ENCODE measurements around the gene AMDHD1.

The AMDHD1 gene

GRCh38 chr12:95976416-95976832 lies 33.3 kb downstream of the AMDHD1 start:
- no peak for TF ChIP-seq ZNF274 (IDR thresholded peaks at IDR 0.05; ENCODE audit: low read depth, low read length)
- H3K4me3 ChIP-seq (ENCODE audit: low read length): no peak overlapping the region

DNA sequence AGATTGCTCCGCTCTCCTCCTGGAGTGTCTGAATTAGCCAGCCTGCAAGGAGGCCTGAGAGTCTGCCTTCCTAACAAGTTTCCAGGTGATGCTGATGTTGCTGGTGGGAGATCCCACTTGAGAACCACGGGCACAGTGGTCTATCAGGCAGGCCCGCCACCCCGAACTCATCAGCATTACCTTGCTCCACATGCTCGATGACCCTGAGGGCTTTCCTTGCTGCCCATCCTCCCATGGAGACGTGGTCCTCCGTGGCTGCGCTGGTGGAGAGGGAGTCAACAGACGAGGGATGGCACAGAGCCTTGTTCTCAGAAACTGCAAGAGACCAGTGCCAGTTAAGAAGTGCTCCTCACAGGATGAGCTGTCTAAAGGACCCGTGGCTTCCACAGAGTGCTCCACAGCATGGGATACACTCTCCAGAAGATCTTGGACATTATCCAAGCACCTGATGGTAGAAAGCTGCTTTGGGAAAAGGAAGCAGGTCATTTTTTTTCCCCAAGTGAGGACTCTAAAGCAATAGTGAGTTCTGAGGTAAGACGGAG lies 34.7 kb downstream of the AMDHD1 start:
- no peak overlapping the region for H3K4me3 ChIP-seq (ENCODE audit: low read length)
- no peak for TF ChIP-seq ZNF274 (IDR thresholded peaks at IDR 0.05; ENCODE audit: low read depth, low read length)

- no peak overlapping the region for H3K4me3 ChIP-seq (ENCODE audit: low read length)
- TF ChIP-seq ZNF274 (IDR thresholded peaks at IDR 0.05; ENCODE audit: low read depth, low read length): no peak
Observed at GRCh38 chr12:95978351-95978750, 35.2 kb downstream of the AMDHD1 start.

GRCh38 chr12:95978774-95979173 lies 35.6 kb downstream of the AMDHD1 start:
- H3K4me3 ChIP-seq (ENCODE audit: low read length): no peak overlapping the region

GRCh38 chr12:95980437-95980836 lies 37.3 kb downstream of the AMDHD1 start:
- TF ChIP-seq ZNF274 (IDR thresholded peaks at IDR 0.05; ENCODE audit: low read depth, low read length): no peak
- no peak overlapping the region for H3K4me3 ChIP-seq (ENCODE audit: low read length)

More at GRCh38 chr12:95978774-95979173, 35.6 kb downstream of the AMDHD1 start:
- no peak for TF ChIP-seq ZNF274 (IDR thresholded peaks at IDR 0.05; ENCODE audit: low read depth, low read length)

- H3K4me3 ChIP-seq (ENCODE audit: low read length): no peak overlapping the region
- no peak for TF ChIP-seq ZNF274 (IDR thresholded peaks at IDR 0.05; ENCODE audit: low read depth, low read length)
Observed at GRCh38 chr12:95982602-95983001, 39.5 kb downstream of the AMDHD1 start.

DNA sequence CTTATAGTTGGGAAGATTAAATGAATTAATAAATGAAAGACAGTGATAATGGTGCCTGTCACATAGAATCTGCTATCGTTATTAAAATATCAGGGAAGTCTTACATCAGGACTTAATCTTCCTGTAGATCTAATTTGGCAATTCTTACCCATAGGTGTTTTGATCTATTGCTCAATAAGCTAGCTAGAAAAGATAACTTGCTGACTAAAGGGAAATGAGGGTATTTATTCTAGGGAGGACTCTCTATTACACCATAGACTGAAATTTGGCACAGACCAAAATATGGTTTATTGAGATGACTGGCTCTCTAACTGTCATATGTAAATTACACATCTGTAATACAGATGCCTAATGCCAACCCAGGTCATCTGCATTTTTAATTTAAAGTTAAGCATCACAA lies 41.6 kb downstream of the AMDHD1 start:
- H3K4me3 ChIP-seq (ENCODE audit: low read length): no peak overlapping the region
- no peak for TF ChIP-seq ZNF274 (IDR thresholded peaks at IDR 0.05; ENCODE audit: low read depth, low read length)

GRCh38 chr12:95986635-95987570 lies 43.8 kb downstream of the AMDHD1 start:
- H3K4me3 ChIP-seq (ENCODE audit: low read length): no peak overlapping the region
- TF ChIP-seq ZNF274 (IDR thresholded peaks at IDR 0.05; ENCODE audit: low read depth, low read length): no peak

DNA sequence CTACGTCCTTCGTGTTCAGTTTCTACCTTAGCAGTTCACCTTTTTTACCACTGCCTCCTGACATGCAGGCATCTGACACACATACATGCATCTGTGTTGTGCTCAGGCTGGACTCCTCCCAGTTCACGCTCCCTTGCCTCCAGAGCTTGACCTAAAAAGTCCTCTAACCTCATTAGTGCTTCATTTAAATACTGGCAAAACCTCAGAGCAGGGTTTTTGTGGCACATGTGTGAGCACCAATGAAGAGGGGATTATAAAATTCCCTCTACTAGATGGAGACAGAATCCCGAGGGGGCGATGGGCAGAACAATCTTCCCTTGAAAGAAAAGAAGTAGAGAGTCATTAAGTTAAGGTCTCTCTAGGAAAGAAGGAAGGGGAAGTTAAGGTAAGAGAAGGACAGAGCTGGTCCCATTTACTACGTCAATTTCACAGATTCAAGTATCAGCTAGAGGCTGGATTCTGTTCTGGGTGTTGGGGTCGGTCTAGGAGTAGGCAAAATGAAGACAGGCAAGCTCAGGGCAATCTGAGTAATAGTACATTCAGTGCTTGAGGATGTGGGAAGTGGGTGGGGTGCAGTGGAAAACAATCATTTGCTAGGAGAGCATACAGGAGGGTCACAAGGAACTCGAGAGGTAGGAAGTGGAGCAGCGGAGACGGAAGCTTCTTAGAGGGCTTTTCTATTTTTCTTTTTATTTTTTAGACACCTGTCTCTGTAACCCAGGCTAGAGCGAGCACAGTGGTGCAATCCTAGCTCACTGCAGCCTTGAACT lies 45.6 kb downstream of the AMDHD1 start:
- no peak overlapping the region for H3K4me3 ChIP-seq (ENCODE audit: low read length)

DNA sequence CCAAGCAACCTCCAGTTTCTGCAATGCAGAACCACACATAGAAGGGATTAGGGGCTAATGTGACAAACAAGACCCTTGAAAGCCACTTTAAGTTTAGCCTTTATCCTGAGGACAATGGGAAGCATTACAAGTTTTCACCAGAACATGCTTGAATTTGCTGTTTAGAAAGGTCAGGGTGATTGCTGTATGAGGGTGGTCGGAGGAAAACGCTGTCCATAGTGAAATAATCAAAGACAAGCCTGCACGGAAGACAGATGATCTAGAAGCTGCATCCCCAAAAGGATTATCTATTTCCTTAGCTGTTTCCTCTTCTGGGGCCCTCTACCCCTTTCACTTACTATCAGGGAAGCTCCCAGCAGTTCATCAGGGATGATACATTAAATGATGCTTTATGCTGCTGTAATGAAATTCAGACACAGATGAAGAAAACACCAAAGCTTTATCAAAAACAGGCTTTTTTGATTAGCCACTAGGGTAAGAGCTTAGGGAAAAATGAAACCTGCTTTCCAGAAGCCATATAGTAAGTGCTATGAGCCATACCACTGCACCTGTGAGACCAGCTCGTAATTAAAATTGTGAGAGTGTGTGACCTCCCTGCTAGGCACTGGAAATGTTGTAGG lies 46.5 kb downstream of the AMDHD1 start:
- no peak for TF ChIP-seq ZNF274 (IDR thresholded peaks at IDR 0.05; ENCODE audit: low read depth, low read length)
- H3K4me3 ChIP-seq (ENCODE audit: low read length): no peak overlapping the region

More for the DNA sequence above, 45.6 kb downstream of the AMDHD1 start:
- TF ChIP-seq ZNF274 (IDR thresholded peaks at IDR 0.05; ENCODE audit: low read depth, low read length): no peak

DNA sequence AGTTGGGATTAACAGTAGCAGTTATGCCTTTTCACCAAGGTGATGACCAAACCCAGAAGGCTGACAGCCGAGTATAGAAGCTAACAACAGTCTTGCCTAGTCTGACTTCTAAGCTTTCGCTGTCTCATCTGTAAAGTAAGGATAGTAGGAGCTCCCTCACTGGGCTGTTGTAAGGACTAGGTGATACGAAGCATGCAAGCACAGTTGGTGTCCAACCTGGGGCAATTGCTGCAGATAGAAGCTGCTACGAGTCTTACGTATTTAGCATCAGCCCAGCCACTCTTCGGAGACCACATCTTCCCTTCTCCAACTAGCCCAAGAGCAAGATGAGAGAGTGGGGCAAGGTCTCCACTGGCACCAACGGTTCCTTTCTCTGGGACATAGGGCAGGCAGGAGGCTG lies 47.0 kb downstream of the AMDHD1 start:
- H3K4me3 ChIP-seq (ENCODE audit: low read length): no peak overlapping the region
- no peak for TF ChIP-seq ZNF274 (IDR thresholded peaks at IDR 0.05; ENCODE audit: low read depth, low read length)

- H3K4me3 ChIP-seq (ENCODE audit: low read length): no peak overlapping the region
- TF ChIP-seq ZNF274 (IDR thresholded peaks at IDR 0.05; ENCODE audit: low read depth, low read length): no peak
Observed at GRCh38 chr12:95993907-95994306, 50.8 kb downstream of the AMDHD1 start.

GRCh38 chr12:95994476-95994875 lies 51.3 kb downstream of the AMDHD1 start:
- no peak for TF ChIP-seq ZNF274 (IDR thresholded peaks at IDR 0.05; ENCODE audit: low read depth, low read length)

More at GRCh38 chr12:95994476-95994875, 51.3 kb downstream of the AMDHD1 start:
- no peak overlapping the region for H3K4me3 ChIP-seq (ENCODE audit: low read length)
